ENCODE data around the gene MLLT3.

The MLLT3 gene

GRCh38 chr9:20302197-20302596, 320.1 kb downstream of the MLLT3 start:
- DNase-seq (ENCODE audit: low spot score), result no peak

- DNase-seq (ENCODE audit: low spot score), result no peak
Measured at GRCh38 chr9:20300430-20301115, 321.7 kb downstream of the MLLT3 start.

- DNase-seq (ENCODE audit: low spot score), result no peak
Measured at GRCh38 chr9:20297646-20298084, 324.6 kb downstream of the MLLT3 start.

GRCh38 chr9:20295555-20295954, 326.7 kb downstream of the MLLT3 start:
- DNase-seq (ENCODE audit: low spot score), result no peak

DNA sequence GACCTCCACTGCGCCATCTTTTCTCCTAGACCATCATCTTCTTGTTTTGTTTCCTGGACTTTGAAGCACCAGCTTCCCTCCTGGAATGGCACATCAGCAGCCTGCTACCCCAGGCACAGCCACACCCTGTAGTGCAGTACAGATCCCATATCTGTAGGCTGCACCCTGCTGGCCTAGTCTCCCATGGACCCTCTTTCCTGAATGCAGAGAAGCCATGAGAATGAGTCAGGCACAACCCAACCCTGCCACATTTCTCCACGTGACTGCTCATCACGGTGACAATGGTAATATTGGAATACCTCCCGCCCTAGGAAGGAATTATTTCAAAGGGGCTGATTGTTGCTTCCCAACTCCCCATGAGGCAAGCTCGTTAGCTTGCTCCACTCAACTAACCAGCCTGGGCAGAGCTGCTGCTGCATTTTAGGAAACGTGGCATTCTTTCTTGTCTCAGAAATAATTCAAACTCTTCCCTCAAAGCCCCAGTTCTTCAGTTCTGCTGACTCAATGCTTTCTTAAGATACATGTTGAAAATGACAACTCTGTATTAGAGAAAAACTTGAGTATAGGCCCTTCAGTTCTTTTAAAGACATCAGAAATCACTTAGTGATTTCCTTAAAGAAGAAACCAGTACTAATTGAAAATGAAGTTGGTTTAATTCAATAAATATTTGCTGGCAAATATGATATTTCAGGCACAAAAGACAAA, 328.1 kb downstream of the MLLT3 start:
- DNase-seq (ENCODE audit: low spot score), result no peak

DNA sequence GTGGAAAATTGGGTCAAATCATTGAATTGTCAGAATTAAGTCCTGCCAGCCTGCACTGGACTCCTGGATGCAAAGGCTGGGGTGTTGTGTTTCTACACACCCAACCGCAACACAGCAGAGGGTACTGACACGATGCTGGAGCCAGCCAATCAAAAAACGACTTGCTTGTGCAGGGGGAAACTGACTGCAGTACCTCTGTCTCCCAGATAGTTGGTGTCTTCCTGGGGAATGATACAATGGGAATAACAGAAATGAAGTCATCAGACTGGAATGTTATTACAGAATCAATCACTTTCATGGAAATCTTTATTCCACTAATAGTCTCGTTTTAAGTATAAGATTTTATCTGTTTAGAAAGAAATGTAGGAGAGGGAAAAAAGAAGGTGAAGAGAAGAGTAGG, 330.3 kb downstream of the MLLT3 start:
- DNase-seq (ENCODE audit: low spot score), result no peak
